ENCODE measurements around the gene ELMO1. TPM values are rescaled to one million over a fixed set of nuclear protein-coding genes. Genes with fewer than 3 reads are reported as not detected.

The ELMO1 gene
- polyA plus RNA-seq, 1 donor (not counting 4 experiments of a cell fraction or from before 2014, with no cell fraction given) = not detected

DNA sequence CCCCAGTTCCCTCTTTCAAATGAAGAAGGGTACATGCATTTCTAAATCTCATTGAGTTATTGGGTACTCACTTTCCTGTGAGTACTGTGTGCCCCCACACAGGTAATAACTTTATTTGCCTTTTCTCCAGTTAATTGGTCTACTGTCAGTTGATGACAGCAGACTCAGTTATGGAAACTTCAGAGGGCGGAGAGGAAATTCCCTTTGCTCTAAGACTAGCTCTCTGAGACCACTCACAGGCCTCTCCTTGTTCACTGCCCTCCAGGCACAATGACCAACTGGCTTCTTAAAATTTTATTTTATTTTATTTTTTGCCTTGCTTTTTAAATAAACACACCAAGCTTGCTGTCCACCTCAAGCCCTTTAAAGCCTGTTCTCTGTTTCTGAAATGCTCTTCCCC, 488.6 kb downstream of the ELMO1 start:
- no peak overlapping the region for H3K27ac ChIP-seq (ENCODE audit: control insufficient read depth, insufficient read depth, low read length)
- dilution Hi-C loops (cut with MboI; ENCODE audit: extremely low pct_ligation_motif_present, low sequenced_read_pairs) = no loop called here
- no peak overlapping the region for H2AFZ ChIP-seq (ENCODE audit: control insufficient read depth, low read length)
- H4K20me1 ChIP-seq (ENCODE audit: control insufficient read depth, extremely low read depth, insufficient read depth, low read length) = no peaks in the 10 kb centered on the region
- no peaks in the 10 kb centered on the region for H3K36me3 ChIP-seq (ENCODE audit: control insufficient read depth in 2 of 2, extremely low read depth in 1 of 2, insufficient read depth in 2 of 2, low read length in 2 of 2)
- no peak for FAIRE-seq
- H3K4me1 ChIP-seq (ENCODE audit: control insufficient read depth, extremely low read depth, insufficient read depth, low read length) = no peaks in the 10 kb centered on the region
- DNase-seq (ENCODE audit: low read depth, low spot score) = no peak
- no peak overlapping the region for H3K9ac ChIP-seq (ENCODE audit: control insufficient read depth, extremely low read depth, insufficient read depth, low read length)
- no peaks in the 10 kb centered on the region for H3K79me2 ChIP-seq (ENCODE audit: control insufficient read depth, insufficient read depth, low read length)
- no peak overlapping the region for H3K4me3 ChIP-seq (ENCODE audit: control insufficient read depth in 2 of 3, extremely low read depth in 1 of 3, insufficient read depth in 2 of 3, low read depth in 1 of 3, low read length in 3 of 3)
- no peaks in the 10 kb centered on the region for H3K9me1 ChIP-seq (ENCODE audit: control insufficient read depth, extremely low read depth, insufficient read depth, low read length)
- no peak overlapping the region for H3K4me2 ChIP-seq (ENCODE audit: control insufficient read depth, extremely low read depth, insufficient read depth, low read depth, low read length)
- no peak for TF ChIP-seq EZH2 (IDR thresholded peaks at IDR 0.05; ENCODE audit: low read length)
- TF ChIP-seq, protein P1, sequence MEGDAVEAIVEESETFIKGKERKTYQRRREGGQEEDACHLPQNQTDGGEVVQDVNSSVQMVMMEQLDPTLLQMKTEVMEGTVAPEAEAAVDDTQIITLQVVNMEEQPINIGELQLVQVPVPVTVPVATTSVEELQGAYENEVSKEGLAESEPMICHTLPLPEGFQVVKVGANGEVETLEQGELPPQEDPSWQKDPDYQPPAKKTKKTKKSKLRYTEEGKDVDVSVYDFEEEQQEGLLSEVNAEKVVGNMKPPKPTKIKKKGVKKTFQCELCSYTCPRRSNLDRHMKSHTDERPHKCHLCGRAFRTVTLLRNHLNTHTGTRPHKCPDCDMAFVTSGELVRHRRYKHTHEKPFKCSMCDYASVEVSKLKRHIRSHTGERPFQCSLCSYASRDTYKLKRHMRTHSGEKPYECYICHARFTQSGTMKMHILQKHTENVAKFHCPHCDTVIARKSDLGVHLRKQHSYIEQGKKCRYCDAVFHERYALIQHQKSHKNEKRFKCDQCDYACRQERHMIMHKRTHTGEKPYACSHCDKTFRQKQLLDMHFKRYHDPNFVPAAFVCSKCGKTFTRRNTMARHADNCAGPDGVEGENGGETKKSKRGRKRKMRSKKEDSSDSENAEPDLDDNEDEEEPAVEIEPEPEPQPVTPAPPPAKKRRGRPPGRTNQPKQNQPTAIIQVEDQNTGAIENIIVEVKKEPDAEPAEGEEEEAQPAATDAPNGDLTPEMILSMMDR (optimal IDR thresholded peaks at IDR 0.05 in 1 of 3, IDR thresholded peaks at IDR 0.05 in 1 of 3, conservative IDR thresholded peaks at IDR 0.05 in 1 of 3; ENCODE audit: extremely low read depth in 1 of 3, insufficient read depth in 2 of 3, low read length in 3 of 3) = no peak
- H3K9me3 ChIP-seq (ENCODE audit: control insufficient read depth, low read depth, low read length) = no peaks in the 10 kb centered on the region
- no peaks in the 10 kb centered on the region for H3K27me3 ChIP-seq (ENCODE audit: control insufficient read depth, extremely low read depth, insufficient read depth, low read length)

DNA sequence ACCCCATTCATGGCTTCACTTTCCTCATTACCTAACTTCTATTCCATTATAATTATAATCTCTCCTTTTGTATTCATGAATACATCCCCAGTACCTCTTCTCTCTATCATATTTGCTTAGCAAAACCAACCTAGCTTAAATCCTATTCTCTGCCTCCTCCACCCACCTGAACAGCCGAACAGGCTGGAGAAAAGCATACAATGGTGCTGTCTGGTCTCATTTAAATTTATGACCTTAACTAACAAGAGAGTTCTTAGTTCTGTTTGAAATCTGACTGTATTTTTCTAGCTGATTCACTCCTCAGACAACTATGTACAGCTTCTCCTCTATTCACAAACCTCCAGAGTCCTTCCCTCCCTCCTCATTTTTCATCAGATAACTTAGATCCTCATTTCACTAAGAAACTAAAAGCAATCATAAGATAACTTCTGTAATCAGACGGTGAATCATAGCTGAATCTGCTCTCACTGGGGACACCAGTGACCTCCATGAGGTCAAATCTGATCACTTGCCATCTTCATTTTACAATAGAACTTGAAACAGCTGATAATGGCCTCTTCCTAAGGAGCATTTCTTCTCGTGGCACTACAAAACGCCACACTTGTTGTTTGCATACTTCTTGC, 490.4 kb downstream of the ELMO1 start:
- Histone ChIP-seq H4K20me1 (ENCODE audit: control insufficient read depth, extremely low read depth, insufficient read depth, low read length) (no peaks in the 10 kb centered on the region), H2AFZ (ENCODE audit: control insufficient read depth, low read length) (no peak overlapping the region), H3K36me3 (ENCODE audit: control insufficient read depth in 2 of 2, extremely low read depth in 1 of 2, insufficient read depth in 2 of 2, low read length in 2 of 2) (no peaks in the 10 kb centered on the region), H3K9me3 (ENCODE audit: control insufficient read depth, low read depth, low read length) (no peaks in the 10 kb centered on the region), H3K27ac (ENCODE audit: control insufficient read depth, insufficient read depth, low read length) (no peak overlapping the region), H3K9me1 (ENCODE audit: control insufficient read depth, extremely low read depth, insufficient read depth, low read length) (no peaks in the 10 kb centered on the region), H3K27me3 (ENCODE audit: control insufficient read depth, extremely low read depth, insufficient read depth, low read length) (no peaks in the 10 kb centered on the region), H3K9ac (ENCODE audit: control insufficient read depth, extremely low read depth, insufficient read depth, low read length) (no peak overlapping the region), H3K4me2 (ENCODE audit: control insufficient read depth, extremely low read depth, insufficient read depth, low read depth, low read length) (no peak overlapping the region), H3K79me2 (ENCODE audit: control insufficient read depth, insufficient read depth, low read length) (no peaks in the 10 kb centered on the region), H3K4me3 (ENCODE audit: control insufficient read depth in 2 of 3, extremely low read depth in 1 of 3, insufficient read depth in 2 of 3, low read depth in 1 of 3, low read length in 3 of 3) (no peak overlapping the region), H3K4me1 (ENCODE audit: control insufficient read depth, extremely low read depth, insufficient read depth, low read length) (no peaks in the 10 kb centered on the region)
- no peak for TF ChIP-seq EZH2 (IDR thresholded peaks at IDR 0.05; ENCODE audit: low read length)
- TF ChIP-seq, protein P1 (optimal IDR thresholded peaks at IDR 0.05 in 1 of 3, IDR thresholded peaks at IDR 0.05 in 1 of 3, conservative IDR thresholded peaks at IDR 0.05 in 1 of 3; ENCODE audit: extremely low read depth in 1 of 3, insufficient read depth in 2 of 3, low read length in 3 of 3) = no peak
- dilution Hi-C loops (cut with MboI; ENCODE audit: extremely low pct_ligation_motif_present, low sequenced_read_pairs) = no loop called here
- no peak for DNase-seq (ENCODE audit: low read depth, low spot score)
- no peak for FAIRE-seq

Data from keratinocyte (primary cell).